Loucy (cell line): ENCODE data around the gene ADAMTS13.
"Not testable (repeated sequence)": the region's sequence is repeated elsewhere in the genome, so short reads cannot be mapped to it uniquely, and the experiment has no call there.

Source experiments
- H2AFZ ChIP-seq: fragments of 200-600 bp; sonication (generic); 2 replicates; pipeline ENCODE4 v1.6.0; 2016; ENCODE audit warnings: antibody characterized with exemption, mild to moderate bottlenecking, low read length, moderate library complexity
- H3F3A ChIP-seq: fragments of 200-600 bp; 2 replicates; pipeline ENCODE4 v1.6.0; 2016; ENCODE audit warnings: antibody characterized with exemption, low read depth, mild to moderate bottlenecking
- H3K27me3 ChIP-seq: fragments of 200-600 bp; sonication (generic); 2 replicates; pipeline ENCODE4 v1.6.1; 2014; ENCODE audit warnings: low read length, mild to moderate bottlenecking; ENCODE audit not compliant: insufficient read depth, poor library complexity, severe bottlenecking
- H3K36me3 ChIP-seq: fragments of 200-600 bp; sonication (generic); 2 replicates; pipeline ENCODE4 v1.6.1; 2016; ENCODE audit warnings: low read length; ENCODE audit not compliant: insufficient read depth
- H3K4me1 ChIP-seq: fragments of 200-600 bp; sonication (generic); 2 replicates; pipeline ENCODE4 v1.5.1; 2014; ENCODE audit warnings: low read length, mild to moderate bottlenecking; ENCODE audit not compliant: insufficient read depth, poor library complexity, severe bottlenecking
- H3K4me2 ChIP-seq: fragments of 200-600 bp; sonication (generic); 2 replicates; pipeline ENCODE4 v1.6.0; 2014; ENCODE audit warnings: antibody characterized with exemption, low read length, low read depth, mild to moderate bottlenecking; ENCODE audit not compliant: poor library complexity, severe bottlenecking
- H3K4me3 ChIP-seq: fragments of 200-600 bp; sonication (generic); 2 replicates; pipeline ENCODE4 v1.5.1; 2014; ENCODE audit warnings: low read length, mild to moderate bottlenecking, mixed read lengths; ENCODE audit not compliant: poor library complexity, severe bottlenecking
- H3K79me2 ChIP-seq: fragments of 200-600 bp; sonication (generic); 2 replicates; pipeline ENCODE4 v1.6.1; 2014; ENCODE audit warnings: low read length; ENCODE audit not compliant: insufficient read depth
- H3K9ac ChIP-seq: fragments of 200-600 bp; sonication (generic); 2 replicates; pipeline ENCODE4 v1.6.0; 2014; ENCODE audit warnings: mild to moderate bottlenecking, low read depth, low read length, moderate library complexity; ENCODE audit not compliant: poor library complexity, severe bottlenecking
- H3K9me2 ChIP-seq: fragments of 200-600 bp; sonication (generic); replicated peaks from 2 replicates; pipeline ENCODE4 v1.6.1; 2016; ENCODE audit warnings: low read depth, low read length, mixed read lengths
- H3K9me3 ChIP-seq: fragments of 200-600 bp; sonication (generic); 2 replicates; pipeline ENCODE4 v1.6.1; 2014; ENCODE audit warnings: mild to moderate bottlenecking, antibody characterized with exemption, low read length, low read depth; ENCODE audit not compliant: insufficient read depth
- H4K20me1 ChIP-seq: fragments of 200-600 bp; sonication (generic); 2 replicates; pipeline ENCODE4 v1.6.0; 2014; ENCODE audit warnings: antibody characterized with exemption, low read length, mild to moderate bottlenecking; ENCODE audit not compliant: insufficient read depth, poor library complexity, severe bottlenecking
- EZH2phosphoT487 ChIP-seq: fragments of 200-600 bp; IDR thresholded peaks from 2 replicates; pipeline ENCODE4 v1.6.1; 2018; ENCODE audit warnings: antibody characterized with exemption, mild to moderate bottlenecking, moderate library complexity, borderline replicate concordance
- TF ChIP-seq, protein P1 (sequence below): fragments of 200-600 bp; sonication (generic); conservative IDR thresholded peaks from 2 replicates; pipeline ENCODE4 v1.5.1; 2014; ENCODE audit warnings: mild to moderate bottlenecking, antibody characterized with exemption, low read length

The ADAMTS13 gene

DNA sequence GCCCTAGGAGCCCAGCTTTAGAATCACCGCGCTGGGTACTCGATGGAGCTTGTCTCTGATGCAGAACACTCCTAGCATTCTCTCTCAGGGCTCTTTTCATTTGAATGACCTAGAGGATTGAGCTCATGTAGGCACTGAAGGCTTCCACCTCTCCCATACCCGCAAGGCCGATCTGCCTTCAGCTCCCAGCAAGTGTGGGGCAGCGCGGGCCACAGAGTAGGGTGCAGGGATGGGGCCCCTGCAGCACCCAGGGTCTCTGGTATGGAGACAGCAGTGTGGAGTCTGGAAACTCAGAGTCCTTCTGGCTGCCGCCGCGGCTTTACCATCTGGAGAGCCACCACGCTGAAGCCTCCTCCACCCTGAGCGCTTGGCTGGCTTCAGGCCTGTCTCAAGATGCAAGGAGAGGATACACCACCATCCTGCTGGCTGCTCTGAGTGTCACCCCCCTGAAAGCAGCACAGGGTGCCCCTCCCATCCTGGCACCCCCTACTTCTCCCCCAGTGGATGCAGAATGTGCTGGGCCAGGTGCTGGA lies 33.1 kb upstream of the ADAMTS13 start:
- no peaks in the 10 kb centered on the region for H4K20me1 ChIP-seq
- no peaks in the 10 kb centered on the region for H3K9me3 ChIP-seq
- no peaks in the 10 kb centered on the region for H3F3A ChIP-seq
- no peak overlapping the region for H3K9ac ChIP-seq
- no peaks in the 10 kb centered on the region for H3K27me3 ChIP-seq
- H3K36me3 ChIP-seq = no peaks in the 10 kb centered on the region
- no peaks in the 10 kb centered on the region for H3K79me2 ChIP-seq
- no peak overlapping the region for H3K4me3 ChIP-seq
- H3K4me2 ChIP-seq = no peak overlapping the region
- no peaks in the 10 kb centered on the region for H3K4me1 ChIP-seq
- TF ChIP-seq EZH2phosphoT487 = no peak
- TF ChIP-seq, protein P1, sequence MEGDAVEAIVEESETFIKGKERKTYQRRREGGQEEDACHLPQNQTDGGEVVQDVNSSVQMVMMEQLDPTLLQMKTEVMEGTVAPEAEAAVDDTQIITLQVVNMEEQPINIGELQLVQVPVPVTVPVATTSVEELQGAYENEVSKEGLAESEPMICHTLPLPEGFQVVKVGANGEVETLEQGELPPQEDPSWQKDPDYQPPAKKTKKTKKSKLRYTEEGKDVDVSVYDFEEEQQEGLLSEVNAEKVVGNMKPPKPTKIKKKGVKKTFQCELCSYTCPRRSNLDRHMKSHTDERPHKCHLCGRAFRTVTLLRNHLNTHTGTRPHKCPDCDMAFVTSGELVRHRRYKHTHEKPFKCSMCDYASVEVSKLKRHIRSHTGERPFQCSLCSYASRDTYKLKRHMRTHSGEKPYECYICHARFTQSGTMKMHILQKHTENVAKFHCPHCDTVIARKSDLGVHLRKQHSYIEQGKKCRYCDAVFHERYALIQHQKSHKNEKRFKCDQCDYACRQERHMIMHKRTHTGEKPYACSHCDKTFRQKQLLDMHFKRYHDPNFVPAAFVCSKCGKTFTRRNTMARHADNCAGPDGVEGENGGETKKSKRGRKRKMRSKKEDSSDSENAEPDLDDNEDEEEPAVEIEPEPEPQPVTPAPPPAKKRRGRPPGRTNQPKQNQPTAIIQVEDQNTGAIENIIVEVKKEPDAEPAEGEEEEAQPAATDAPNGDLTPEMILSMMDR = no peak
- H3K9me2 ChIP-seq = no peaks in the 10 kb centered on the region
- H2AFZ ChIP-seq = no peak overlapping the region

DNA sequence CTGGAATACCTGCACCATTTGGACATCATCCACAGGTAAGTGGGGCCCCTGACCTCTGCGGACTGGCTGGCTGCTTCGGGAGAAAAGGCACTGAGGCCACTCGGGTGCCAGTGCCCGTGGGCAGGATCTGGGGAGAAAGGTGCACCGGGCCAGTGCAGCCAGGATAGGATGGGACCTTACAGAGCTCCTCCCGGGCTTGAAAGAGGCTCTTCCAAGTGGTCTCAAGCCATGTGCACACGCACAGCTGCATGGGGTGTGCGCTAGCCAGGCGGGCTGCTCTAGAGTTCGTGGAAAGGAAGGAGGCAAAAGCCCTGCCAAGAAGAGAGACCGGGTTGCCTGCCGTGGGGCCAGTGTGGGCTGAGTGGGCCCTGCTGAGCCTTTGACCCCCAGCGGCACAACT lies 32.6 kb upstream of the ADAMTS13 start:
- no peak overlapping the region for H2AFZ ChIP-seq
- no peaks in the 10 kb centered on the region for H3F3A ChIP-seq
- TF ChIP-seq, protein P1 = no peak
- no peak for TF ChIP-seq EZH2phosphoT487
- H3K9me3 ChIP-seq = no peaks in the 10 kb centered on the region
- no peak overlapping the region for H3K4me2 ChIP-seq
- no peak overlapping the region for H3K9ac ChIP-seq
- no peak overlapping the region for H3K4me3 ChIP-seq
- H4K20me1 ChIP-seq = no peaks in the 10 kb centered on the region
- no peaks in the 10 kb centered on the region for H3K4me1 ChIP-seq
- H3K79me2 ChIP-seq = no peaks in the 10 kb centered on the region
- no peaks in the 10 kb centered on the region for H3K9me2 ChIP-seq
- no peaks in the 10 kb centered on the region for H3K36me3 ChIP-seq
- H3K27me3 ChIP-seq = no peaks in the 10 kb centered on the region

DNA sequence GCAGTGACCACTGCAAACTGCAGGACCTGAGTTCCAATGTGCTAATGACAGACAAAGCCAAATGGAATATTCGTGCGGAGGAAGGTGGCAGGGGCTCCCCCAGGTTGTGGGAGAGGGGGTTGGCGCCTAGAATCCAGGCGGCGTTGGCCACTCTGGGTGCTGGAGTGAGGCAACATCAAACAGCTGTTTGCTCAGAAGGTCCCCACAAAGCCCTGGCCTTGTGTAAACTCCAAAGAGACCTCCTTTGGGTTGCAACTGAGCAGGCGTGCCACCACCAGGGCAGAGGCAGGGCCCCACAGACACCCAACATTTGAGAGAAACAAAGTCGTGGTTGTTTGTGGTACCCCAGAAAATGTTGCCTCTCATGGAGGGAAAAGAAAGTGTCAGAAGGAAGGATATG lies 31.5 kb upstream of the ADAMTS13 start:
- Histone ChIP-seq H3K4me2 (no peak overlapping the region), H2AFZ (no peak overlapping the region), H4K20me1 (no peaks in the 10 kb centered on the region)

DNA sequence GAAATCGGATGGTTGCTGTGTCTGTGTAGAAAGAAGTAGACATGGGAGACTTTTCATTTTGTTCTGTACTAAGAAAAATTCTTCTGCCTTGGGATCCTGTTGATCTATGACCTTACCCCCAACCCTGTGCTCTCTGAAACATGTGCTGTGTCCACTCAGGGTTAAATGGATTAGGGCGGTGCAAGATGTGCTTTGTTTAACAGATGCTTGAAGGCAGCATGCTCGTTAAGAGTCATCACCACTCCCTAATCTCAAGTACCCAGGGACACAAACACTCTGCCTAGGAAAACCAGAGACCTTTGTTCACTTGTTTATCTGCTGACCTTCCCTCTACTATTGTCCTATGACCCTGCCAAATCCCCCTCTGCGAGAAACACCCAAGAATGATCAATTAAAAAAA lies 30.7 kb upstream of the ADAMTS13 start:
- H3K4me3 ChIP-seq, H3K9me3 ChIP-seq, H3K4me1 ChIP-seq, H2AFZ ChIP-seq, H3K36me3 ChIP-seq, H3K79me2 ChIP-seq, H3K9ac ChIP-seq, H3K27me3 ChIP-seq, H3K9me2 ChIP-seq, H4K20me1 ChIP-seq, H3K4me2 ChIP-seq, H3F3A ChIP-seq: not testable (repeated sequence)

More for the DNA sequence above, 31.5 kb upstream of the ADAMTS13 start:
- Histone ChIP-seq H3K79me2 (no peaks in the 10 kb centered on the region), H3K9me3 (no peaks in the 10 kb centered on the region), H3F3A (no peaks in the 10 kb centered on the region), H3K9me2 (no peaks in the 10 kb centered on the region), H3K9ac (no peak overlapping the region), H3K27me3 (no peaks in the 10 kb centered on the region), H3K4me3 (no peak overlapping the region), H3K4me1 (no peaks in the 10 kb centered on the region), H3K36me3 (no peaks in the 10 kb centered on the region)
- TF ChIP-seq, protein P1 = no peak
- no peak for TF ChIP-seq EZH2phosphoT487

DNA sequence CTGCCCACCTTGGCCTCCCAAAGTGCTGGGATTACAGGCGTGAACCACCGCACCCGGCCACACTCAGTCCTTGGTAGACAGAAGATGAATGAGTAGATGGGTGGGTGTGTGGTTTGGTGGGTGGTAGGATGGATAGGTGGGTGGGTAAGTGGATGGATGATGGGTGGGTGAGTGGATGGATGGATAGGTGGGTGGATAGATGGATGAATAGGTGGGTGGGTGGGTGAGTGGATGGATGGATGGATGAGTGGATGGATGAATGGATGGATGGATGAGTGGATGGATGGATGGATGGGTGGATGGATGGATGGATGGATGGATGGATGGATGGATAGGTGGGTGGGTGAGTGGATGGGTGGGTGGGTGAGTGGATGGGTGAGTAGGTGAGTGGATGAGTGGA lies 29.9 kb upstream of the ADAMTS13 start:
- H2AFZ ChIP-seq, H3F3A ChIP-seq, H3K4me3 ChIP-seq, H3K9me3 ChIP-seq, H3K79me2 ChIP-seq, H3K9me2 ChIP-seq, H3K4me2 ChIP-seq, H3K4me1 ChIP-seq, H4K20me1 ChIP-seq, H3K36me3 ChIP-seq, H3K9ac ChIP-seq, H3K27me3 ChIP-seq: not testable (repeated sequence)
